HEK293 (cell line): ENCODE data around the gene ZNF662.

Experiments used
- CTCF ChIA-PET: fragments of 350-600 bp; formaldehyde crosslinking; extraction: SDS; loops from one replicate; lab custom pipeline; 2021; ENCODE audit warnings: antibody characterized with exemption; lab: Yijun Ruan, JAX
- POLR2A ChIA-PET: fragments of 300-600 bp; formaldehyde crosslinking; extraction: SDS; loops from one replicate; lab custom pipeline; 2020; ENCODE audit warnings: antibody characterized with exemption, inconsistent platforms; lab: Yijun Ruan, JAX
- H3K27ac ChIP-seq: fragments of 200-500 bp; sonication (Bioruptor generic); 2 replicates; pipeline ENCODE4 v1.5.1; 2014; ENCODE audit warnings: low read depth, low read length, control low read depth, inconsistent platforms; ENCODE audit errors: extremely low read depth
- H3K36me3 ChIP-seq, 2 experiments: fragments of 200-500 bp in 1 of 2; sonication (Bioruptor generic) in 1 of 2; 1 replicate in 1 of 2; 2 replicates in 1 of 2; pipeline ENCODE4 v1.5.1; 2014 to 2017; ENCODE audit warnings: inconsistent platforms in 2 of 2, low read length in 2 of 2; ENCODE audit not compliant: control insufficient read depth in 2 of 2, insufficient read depth in 1 of 2
- H3K4me1 ChIP-seq: fragments of 200-500 bp; sonication (Bioruptor generic); 2 replicates; pipeline ENCODE4 v1.5.1; 2014; ENCODE audit warnings: mild to moderate bottlenecking, low read length, inconsistent platforms; ENCODE audit not compliant: control insufficient read depth, insufficient read depth
- H3K4me3 ChIP-seq: 2 replicates; pipeline ENCODE4 v1.5.1; 2011; ENCODE audit warnings: low read depth, mild to moderate bottlenecking, control low read depth, low read length, moderate library complexity
- H3K9me3 ChIP-seq: fragments of 200-500 bp; sonication (Bioruptor generic); 2 replicates; pipeline ENCODE4 v1.5.1; 2014; ENCODE audit warnings: low read depth, low read length, inconsistent platforms; ENCODE audit not compliant: control insufficient read depth, insufficient read depth
- BCL11A ChIP-seq: fragments of 450-650 bp; formaldehyde crosslinking; IDR thresholded peaks from 2 replicates; pipeline ENCODE4 v1.5.1; 2016; ENCODE audit warnings: low read depth, missing biosample characterization, missing genetic modification characterization
- GLIS2 ChIP-seq: fragments of 450-650 bp; formaldehyde crosslinking; IDR thresholded peaks from 2 replicates; pipeline ENCODE4 v1.5.1; 2016; ENCODE audit warnings: missing biosample characterization, missing genetic modification characterization
- HOXA7 ChIP-seq: sonication (generic); formaldehyde crosslinking; IDR thresholded peaks from 2 replicates; pipeline ENCODE4 v1.8.1; 2022; ENCODE audit warnings: missing genetic modification reagents, borderline replicate concordance
- HOXD13 ChIP-seq: sonication (generic); formaldehyde crosslinking; IDR thresholded peaks from 2 replicates; pipeline ENCODE4 v1.8.0; 2022; ENCODE audit warnings: missing genetic modification reagents, borderline replicate concordance
- KLF7 ChIP-seq: fragments of 450-650 bp; formaldehyde crosslinking; IDR thresholded peaks from 2 replicates; pipeline ENCODE4 v1.5.1; 2016; ENCODE audit warnings: missing biosample characterization, missing genetic modification characterization, borderline replicate concordance
- OSR2 ChIP-seq: fragments of 450-650 bp; formaldehyde crosslinking; IDR thresholded peaks from 2 replicates; pipeline ENCODE4 v1.5.1; 2016; ENCODE audit warnings: missing biosample characterization, missing genetic modification characterization
- ZBTB17 ChIP-seq: fragments of 450-650 bp; formaldehyde crosslinking; IDR thresholded peaks from 2 replicates; pipeline ENCODE4 v1.5.1; 2016; ENCODE audit warnings: missing biosample characterization, missing genetic modification characterization
- ZFP69B ChIP-seq: fragments of 450-650 bp; formaldehyde crosslinking; IDR thresholded peaks from 2 replicates; pipeline ENCODE4 v1.5.1; 2016; ENCODE audit warnings: missing biosample characterization, missing genetic modification characterization
- ZIC2 ChIP-seq: fragments of 450-650 bp; formaldehyde crosslinking; IDR thresholded peaks from 2 replicates; pipeline ENCODE4 v1.5.1; 2016; ENCODE audit warnings: missing biosample characterization, missing genetic modification characterization
- ZNF155 ChIP-seq: fragments of 450-650 bp; formaldehyde crosslinking; IDR thresholded peaks from 2 replicates; pipeline ENCODE4 v1.5.1; 2016; ENCODE audit warnings: missing biosample characterization, missing genetic modification characterization
- ZNF174 ChIP-seq: fragments of 450-650 bp; formaldehyde crosslinking; IDR thresholded peaks from 2 replicates; pipeline ENCODE4 v1.5.0; 2017; ENCODE audit warnings: missing biosample characterization, mild to moderate bottlenecking, missing genetic modification characterization
- ZNF184 ChIP-seq: fragments of 450-650 bp; IDR thresholded peaks from 2 replicates; pipeline ENCODE4 v1.5.1; 2018; ENCODE audit warnings: missing biosample characterization, mild to moderate bottlenecking, missing genetic modification characterization
- ZNF302 ChIP-seq: fragments of 450-650 bp; formaldehyde crosslinking; IDR thresholded peaks from 2 replicates; pipeline ENCODE4 v1.5.1; 2016; ENCODE audit warnings: missing biosample characterization, missing genetic modification characterization, low read depth
- ZNF341 ChIP-seq: fragments of 450-650 bp; formaldehyde crosslinking; IDR thresholded peaks from 2 replicates; pipeline ENCODE4; 2016; ENCODE audit warnings: low read depth, missing biosample characterization, missing genetic modification characterization
- ZNF404 ChIP-seq: fragments of 450-650 bp; formaldehyde crosslinking; IDR thresholded peaks from 2 replicates; pipeline ENCODE4 v1.5.1; 2017; ENCODE audit warnings: missing biosample characterization, missing genetic modification characterization
- ZNF48 ChIP-seq: fragments of 450-650 bp; formaldehyde crosslinking; IDR thresholded peaks from 2 replicates; pipeline ENCODE4 v1.5.1; 2016; ENCODE audit warnings: missing biosample characterization, missing genetic modification characterization
- ZNF621 ChIP-seq: fragments of 450-650 bp; formaldehyde crosslinking; IDR thresholded peaks from 2 replicates; pipeline ENCODE4 v1.5.1; 2017; ENCODE audit warnings: missing biosample characterization, missing genetic modification characterization
- ZNF623 ChIP-seq: fragments of 450-650 bp; formaldehyde crosslinking; IDR thresholded peaks from 2 replicates; pipeline ENCODE4 v1.5.1; 2016; ENCODE audit warnings: missing biosample characterization, missing genetic modification characterization
- ZNF629 ChIP-seq: fragments of 450-650 bp; formaldehyde crosslinking; IDR thresholded peaks from 2 replicates; pipeline ENCODE4 v1.5.1; 2017; ENCODE audit warnings: missing biosample characterization, missing genetic modification characterization
- TF ChIP-seq, protein P1 (sequence below): fragments of 450-650 bp; formaldehyde crosslinking; IDR thresholded peaks from 2 replicates; pipeline ENCODE4 v1.5.1; 2017; ENCODE audit warnings: missing biosample characterization, missing genetic modification characterization
- TF ChIP-seq, protein P2 (sequence below): fragments of 450-650 bp; formaldehyde crosslinking; IDR thresholded peaks from 2 replicates; pipeline ENCODE4 v1.5.1; 2016; ENCODE audit warnings: missing biosample characterization, missing genetic modification characterization
- TF ChIP-seq, protein P3 (sequence below): fragments of 450-650 bp; formaldehyde crosslinking; IDR thresholded peaks from 2 replicates; pipeline ENCODE4 v1.5.1; 2016; ENCODE audit warnings: missing biosample characterization, missing genetic modification characterization, borderline replicate concordance
- TF ChIP-seq, protein P4 (sequence below): fragments of 450-650 bp; formaldehyde crosslinking; IDR thresholded peaks from 2 replicates; pipeline ENCODE4 v1.5.1; 2016; ENCODE audit warnings: missing biosample characterization, missing genetic modification characterization
- TF ChIP-seq, protein P5 (sequence below): fragments of 450-650 bp; formaldehyde crosslinking; IDR thresholded peaks from 2 replicates; pipeline ENCODE4 v1.5.1; 2016; ENCODE audit warnings: missing biosample characterization, missing genetic modification characterization
- TF ChIP-seq, protein P6 (sequence below): fragments of 450-650 bp; formaldehyde crosslinking; IDR thresholded peaks from 2 replicates; pipeline ENCODE4 v1.5.1; 2017; ENCODE audit warnings: missing biosample characterization, missing genetic modification characterization

Gene ZNF662

DNA sequence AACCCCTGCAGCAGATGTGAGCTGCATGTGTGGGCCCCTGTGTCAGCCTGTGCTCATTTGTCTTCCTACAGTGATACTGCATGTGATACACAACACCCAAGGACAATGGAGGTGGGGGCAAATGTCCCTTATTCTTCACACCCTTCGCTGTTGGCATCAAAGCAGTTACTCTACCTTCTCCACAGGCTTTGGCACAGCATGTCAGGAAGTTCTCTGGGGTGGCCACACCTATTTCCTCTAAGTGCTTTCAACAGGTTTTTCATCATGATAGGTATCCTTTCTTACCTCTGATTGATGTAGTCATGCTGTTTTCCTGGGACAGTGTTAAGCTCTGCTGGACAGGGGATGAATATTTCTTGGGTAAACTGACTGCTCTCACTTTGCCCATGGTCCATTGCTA, 29.5 kb downstream of the ZNF662 start (continued):
- no peak for TF ChIP-seq ZNF155 (tag by site-specific recombination)
- no peak for TF ChIP-seq ZNF621 (tag by site-specific recombination)
- TF ChIP-seq ZNF404: no peak
- TF ChIP-seq, protein P1, sequence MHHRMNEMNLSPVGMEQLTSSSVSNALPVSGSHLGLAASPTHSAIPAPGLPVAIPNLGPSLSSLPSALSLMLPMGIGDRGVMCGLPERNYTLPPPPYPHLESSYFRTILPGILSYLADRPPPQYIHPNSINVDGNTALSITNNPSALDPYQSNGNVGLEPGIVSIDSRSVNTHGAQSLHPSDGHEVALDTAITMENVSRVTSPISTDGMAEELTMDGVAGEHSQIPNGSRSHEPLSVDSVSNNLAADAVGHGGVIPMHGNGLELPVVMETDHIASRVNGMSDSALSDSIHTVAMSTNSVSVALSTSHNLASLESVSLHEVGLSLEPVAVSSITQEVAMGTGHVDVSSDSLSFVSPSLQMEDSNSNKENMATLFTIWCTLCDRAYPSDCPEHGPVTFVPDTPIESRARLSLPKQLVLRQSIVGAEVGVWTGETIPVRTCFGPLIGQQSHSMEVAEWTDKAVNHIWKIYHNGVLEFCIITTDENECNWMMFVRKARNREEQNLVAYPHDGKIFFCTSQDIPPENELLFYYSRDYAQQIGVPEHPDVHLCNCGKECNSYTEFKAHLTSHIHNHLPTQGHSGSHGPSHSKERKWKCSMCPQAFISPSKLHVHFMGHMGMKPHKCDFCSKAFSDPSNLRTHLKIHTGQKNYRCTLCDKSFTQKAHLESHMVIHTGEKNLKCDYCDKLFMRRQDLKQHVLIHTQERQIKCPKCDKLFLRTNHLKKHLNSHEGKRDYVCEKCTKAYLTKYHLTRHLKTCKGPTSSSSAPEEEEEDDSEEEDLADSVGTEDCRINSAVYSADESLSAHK (tag by site-specific recombination): no peak

DNA sequence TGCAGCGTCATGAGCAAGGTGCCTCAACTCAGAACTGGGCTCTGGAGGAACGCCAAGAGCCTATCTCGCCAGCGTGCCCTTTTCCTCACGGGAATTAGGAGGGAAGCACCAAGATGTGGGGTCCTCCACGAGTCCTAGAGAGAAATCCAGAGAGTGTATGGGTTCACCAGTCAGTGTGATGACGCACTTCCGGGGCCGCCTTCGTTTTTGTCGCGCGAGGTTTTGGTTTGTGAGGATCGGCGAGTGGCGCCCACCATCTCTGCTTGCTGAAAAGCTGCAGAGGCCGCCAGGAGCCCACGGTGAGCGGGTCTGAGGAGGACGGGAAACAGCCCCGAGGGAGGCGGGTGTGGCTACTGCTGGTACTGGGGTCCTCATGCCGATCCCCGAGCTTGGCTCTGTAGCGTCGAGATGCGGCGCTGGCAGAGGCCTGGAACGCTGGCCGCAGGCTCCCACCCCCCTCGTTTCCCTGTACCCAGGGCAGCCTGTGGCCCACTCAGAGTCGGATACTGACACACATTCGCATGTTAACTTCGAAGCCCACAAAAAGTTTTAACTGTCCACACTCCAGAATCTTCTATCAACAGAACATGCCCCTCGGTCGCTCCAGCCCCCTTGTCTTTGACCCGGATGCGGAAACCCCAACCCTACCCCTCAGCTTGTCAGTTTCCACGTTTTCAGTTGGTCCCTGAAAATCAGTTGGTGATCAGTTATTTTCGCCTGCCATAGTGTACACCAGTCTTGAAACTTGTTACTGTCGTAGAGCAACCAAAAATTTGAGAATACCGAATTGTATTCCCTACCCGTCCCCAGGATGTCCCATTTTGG, 30.4 kb downstream of the ZNF662 start:
- CTCF ChIA-PET: no interaction called here
- H3K9me3 ChIP-seq: no peaks in the 10 kb centered on the region
- H3K4me1 ChIP-seq: no peaks in the 10 kb centered on the region
- no peak overlapping the region for H3K4me3 ChIP-seq
- H3K27ac ChIP-seq: no peak overlapping the region
- TF ChIP-seq ZNF623 (tag by site-specific recombination): no peak
- no peak for TF ChIP-seq ZIC2 (tag by site-specific recombination)
- no peak for TF ChIP-seq KLF7 (tag by site-specific recombination)
- TF ChIP-seq ZFP69B (tag by site-specific recombination): no peak
- no peak for TF ChIP-seq OSR2
- no peak for TF ChIP-seq ZBTB17 (tag by site-specific recombination)
- TF ChIP-seq ZNF341 (tag by site-specific recombination): no peak
- TF ChIP-seq HOXA7: no peak
- no peak for TF ChIP-seq ZNF174
- TF ChIP-seq GLIS2 (tag by site-specific recombination): no peak
- TF ChIP-seq, all 188 proteins: peak for 0
- H3K36me3 ChIP-seq: no peaks in the 10 kb centered on the region
- POLR2A ChIA-PET: interaction anchor here (0.6 kb wide), 1 partner anchor 1489 kb away, joined by 3 read pairs; no protein-coding TSS in a partner anchor

DNA sequence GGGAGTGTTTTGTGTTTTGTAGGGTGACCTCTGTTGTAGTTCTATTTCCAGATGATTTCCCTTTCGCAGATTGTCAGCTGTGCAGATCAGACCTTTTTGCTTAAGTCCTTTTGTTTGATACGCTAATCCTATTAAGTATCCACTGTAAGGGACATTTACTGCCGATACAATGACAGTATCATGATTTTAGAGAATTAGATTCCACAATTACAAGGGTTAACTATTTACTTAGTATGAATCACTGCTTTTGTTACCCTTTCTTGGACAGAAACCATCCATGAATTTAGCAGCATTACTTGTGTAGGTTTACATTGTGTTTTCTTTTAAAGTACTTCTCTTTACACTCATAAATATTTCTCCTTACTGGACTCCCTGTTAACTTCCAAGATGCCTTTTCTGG, 31.4 kb downstream of the ZNF662 start:
- CTCF ChIA-PET: no interaction called here
- Histone ChIP-seq H3K4me1 (no peaks in the 10 kb centered on the region), H3K27ac (no peak overlapping the region), H3K9me3 (no peaks in the 10 kb centered on the region), H3K4me3 (no peak overlapping the region), H3K36me3 (no peaks in the 10 kb centered on the region)
- POLR2A ChIA-PET: no interaction called here
- TF ChIP-seq ZNF184 (tag by site-specific recombination) (no peak), ZNF302 (no peak), ZNF48 (tag by site-specific recombination) (no peak), ZNF629 (tag by site-specific recombination) (no peak), HOXD13 (CRISPR knock-in tag) (no peak), BCL11A (tag by site-specific recombination) (no peak)
- TF ChIP-seq, protein P2, sequence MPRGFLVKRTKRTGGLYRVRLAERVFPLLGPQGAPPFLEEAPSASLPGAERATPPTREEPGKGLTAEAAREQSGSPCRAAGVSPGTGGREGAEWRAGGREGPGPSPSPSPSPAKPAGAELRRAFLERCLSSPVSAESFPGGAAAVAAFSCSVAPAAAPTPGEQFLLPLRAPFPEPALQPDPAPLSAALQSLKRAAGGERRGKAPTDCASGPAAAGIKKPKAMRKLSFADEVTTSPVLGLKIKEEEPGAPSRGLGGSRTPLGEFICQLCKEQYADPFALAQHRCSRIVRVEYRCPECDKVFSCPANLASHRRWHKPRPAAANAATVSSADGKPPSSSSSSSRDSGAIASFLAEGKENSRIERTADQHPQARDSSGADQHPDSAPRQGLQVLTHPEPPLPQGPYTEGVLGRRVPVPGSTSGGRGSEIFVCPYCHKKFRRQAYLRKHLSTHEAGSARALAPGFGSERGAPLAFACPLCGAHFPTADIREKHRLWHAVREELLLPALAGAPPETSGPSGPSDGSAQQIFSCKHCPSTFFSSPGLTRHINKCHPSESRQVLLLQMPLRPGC: no peak
- TF ChIP-seq, protein P3, sequence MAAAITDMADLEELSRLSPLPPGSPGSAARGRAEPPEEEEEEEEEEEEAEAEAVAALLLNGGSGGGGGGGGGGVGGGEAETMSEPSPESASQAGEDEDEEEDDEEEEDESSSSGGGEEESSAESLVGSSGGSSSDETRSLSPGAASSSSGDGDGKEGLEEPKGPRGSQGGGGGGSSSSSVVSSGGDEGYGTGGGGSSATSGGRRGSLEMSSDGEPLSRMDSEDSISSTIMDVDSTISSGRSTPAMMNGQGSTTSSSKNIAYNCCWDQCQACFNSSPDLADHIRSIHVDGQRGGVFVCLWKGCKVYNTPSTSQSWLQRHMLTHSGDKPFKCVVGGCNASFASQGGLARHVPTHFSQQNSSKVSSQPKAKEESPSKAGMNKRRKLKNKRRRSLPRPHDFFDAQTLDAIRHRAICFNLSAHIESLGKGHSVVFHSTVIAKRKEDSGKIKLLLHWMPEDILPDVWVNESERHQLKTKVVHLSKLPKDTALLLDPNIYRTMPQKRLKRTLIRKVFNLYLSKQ (tag by site-specific recombination): no peak
- TF ChIP-seq, protein P4, sequence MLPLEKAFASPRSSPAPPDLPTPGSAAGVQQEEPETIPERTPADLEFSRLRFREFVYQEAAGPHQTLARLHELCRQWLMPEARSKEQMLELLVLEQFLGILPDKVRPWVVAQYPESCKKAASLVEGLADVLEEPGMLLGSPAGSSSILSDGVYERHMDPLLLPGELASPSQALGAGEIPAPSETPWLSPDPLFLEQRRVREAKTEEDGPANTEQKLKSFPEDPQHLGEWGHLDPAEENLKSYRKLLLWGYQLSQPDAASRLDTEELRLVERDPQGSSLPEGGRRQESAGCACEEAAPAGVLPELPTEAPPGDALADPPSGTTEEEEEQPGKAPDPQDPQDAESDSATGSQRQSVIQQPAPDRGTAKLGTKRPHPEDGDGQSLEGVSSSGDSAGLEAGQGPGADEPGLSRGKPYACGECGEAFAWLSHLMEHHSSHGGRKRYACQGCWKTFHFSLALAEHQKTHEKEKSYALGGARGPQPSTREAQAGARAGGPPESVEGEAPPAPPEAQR (tag by site-specific recombination): no peak
- TF ChIP-seq, protein P5, sequence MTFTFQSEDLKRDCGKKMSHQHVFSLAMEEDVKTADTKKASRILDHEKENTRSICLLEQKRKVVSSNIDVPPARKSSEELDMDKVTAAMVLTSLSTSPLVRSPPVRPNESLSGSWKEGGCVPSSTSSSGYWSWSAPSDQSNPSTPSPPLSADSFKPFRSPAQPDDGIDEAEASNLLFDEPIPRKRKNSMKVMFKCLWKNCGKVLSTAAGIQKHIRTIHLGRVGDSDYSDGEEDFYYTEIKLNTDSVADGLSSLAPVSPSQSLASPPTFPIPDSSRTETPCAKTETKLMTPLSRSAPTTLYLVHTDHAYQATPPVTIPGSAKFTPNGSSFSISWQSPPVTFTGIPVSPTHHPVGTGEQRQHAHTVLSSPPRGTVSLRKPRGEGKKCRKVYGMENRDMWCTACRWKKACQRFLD (tag by site-specific recombination): no peak
- TF ChIP-seq, protein P6, sequence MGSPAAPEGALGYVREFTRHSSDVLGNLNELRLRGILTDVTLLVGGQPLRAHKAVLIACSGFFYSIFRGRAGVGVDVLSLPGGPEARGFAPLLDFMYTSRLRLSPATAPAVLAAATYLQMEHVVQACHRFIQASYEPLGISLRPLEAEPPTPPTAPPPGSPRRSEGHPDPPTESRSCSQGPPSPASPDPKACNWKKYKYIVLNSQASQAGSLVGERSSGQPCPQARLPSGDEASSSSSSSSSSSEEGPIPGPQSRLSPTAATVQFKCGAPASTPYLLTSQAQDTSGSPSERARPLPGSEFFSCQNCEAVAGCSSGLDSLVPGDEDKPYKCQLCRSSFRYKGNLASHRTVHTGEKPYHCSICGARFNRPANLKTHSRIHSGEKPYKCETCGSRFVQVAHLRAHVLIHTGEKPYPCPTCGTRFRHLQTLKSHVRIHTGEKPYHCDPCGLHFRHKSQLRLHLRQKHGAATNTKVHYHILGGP (tag by site-specific recombination): no peak
